H9 (cell line): ENCODE measurements around the gene GJA10. TPM values are rescaled to one million over a fixed set of nuclear protein-coding genes. Genes with fewer than 3 reads are reported as not detected.

Experiments
- DNase-seq: peaks from one replicate; pipeline ENCODE4 v3.0.0-alpha.2; 2017
- H2AFZ ChIP-seq: one replicate; pipeline ENCODE4 v1.6.1; 2013; ENCODE audit warnings: mild to moderate bottlenecking, low read length, control low read depth, moderate library complexity
- H2AK5ac ChIP-seq: 2 replicates; pipeline ENCODE4 v1.6.1; 2013; ENCODE audit warnings: low read length, control low read depth, mixed read lengths; ENCODE audit not compliant: insufficient read length
- H2BK120ac ChIP-seq: one replicate; pipeline ENCODE4 v1.6.1; 2013; ENCODE audit warnings: low read depth, mild to moderate bottlenecking, low read length, control low read depth, inconsistent platforms; ENCODE audit not compliant: poor library complexity, severe bottlenecking
- H2BK12ac ChIP-seq: 2 replicates; pipeline ENCODE4 v1.6.1; 2013; ENCODE audit warnings: low read length, control low read depth, mixed read lengths, low read depth; ENCODE audit not compliant: insufficient read length
- H2BK15ac ChIP-seq: 2 replicates; pipeline ENCODE4 v1.6.1; 2013; ENCODE audit warnings: low read depth, low read length, control low read depth
- H2BK20ac ChIP-seq: one replicate; pipeline ENCODE4 v1.6.1; 2013; ENCODE audit warnings: low read depth, mild to moderate bottlenecking, low read length, control low read depth, inconsistent platforms; ENCODE audit not compliant: poor library complexity, severe bottlenecking
- H2BK5ac ChIP-seq: 2 replicates; pipeline ENCODE4 v1.6.1; 2013; ENCODE audit warnings: low read length, control low read depth, mixed read lengths; ENCODE audit not compliant: insufficient read length
- H3K14ac ChIP-seq: 2 replicates; pipeline ENCODE4 v1.6.1; 2013; ENCODE audit warnings: low read length, control low read depth; ENCODE audit not compliant: insufficient read depth
- H3K18ac ChIP-seq: 2 replicates; pipeline ENCODE4 v1.6.1; 2013; ENCODE audit warnings: low read depth, mild to moderate bottlenecking, mixed read lengths, low read length, control low read depth; ENCODE audit not compliant: insufficient read length
- H3K23ac ChIP-seq: 2 replicates; pipeline ENCODE4 v1.6.1; 2013; ENCODE audit warnings: low read length, control low read depth, mixed read lengths, low read depth; ENCODE audit not compliant: insufficient read length
- H3K23me2 ChIP-seq: 2 replicates; pipeline ENCODE4 v1.6.1; 2013; ENCODE audit warnings: low read depth, mild to moderate bottlenecking, mixed read lengths, low read length, control low read depth; ENCODE audit not compliant: insufficient read length, poor library complexity, severe bottlenecking
- H3K27ac ChIP-seq: 2 replicates; pipeline ENCODE4 v1.5.1; 2013; ENCODE audit warnings: low read length, control low read depth, mixed read lengths, low read depth; ENCODE audit not compliant: insufficient read length
- H3K27me3 ChIP-seq: 2 replicates; pipeline ENCODE4 v1.6.1; 2013; ENCODE audit warnings: low read length, control low read depth, inconsistent platforms; ENCODE audit not compliant: insufficient read depth
- H3K4ac ChIP-seq: 2 replicates; pipeline ENCODE4 v1.6.1; 2013; ENCODE audit warnings: low read depth, mild to moderate bottlenecking, control low read depth, inconsistent platforms, low read length, moderate library complexity
- H3K4me1 ChIP-seq: 2 replicates; pipeline ENCODE4 v1.6.1; 2013; ENCODE audit warnings: low read length, control low read depth, inconsistent platforms; ENCODE audit not compliant: insufficient read depth
- H3K4me2 ChIP-seq: 2 replicates; pipeline ENCODE4 v1.6.1; 2013; ENCODE audit warnings: low read length, control low read depth, mixed read lengths; ENCODE audit not compliant: insufficient read length, insufficient read depth
- H3K56ac ChIP-seq: 2 replicates; pipeline ENCODE4 v1.6.1; 2013; ENCODE audit warnings: low read depth, mild to moderate bottlenecking, mixed read lengths, low read length, control low read depth; ENCODE audit not compliant: insufficient read length
- H3K79me1 ChIP-seq: 2 replicates; pipeline ENCODE4 v1.6.1; 2013; ENCODE audit warnings: low read depth, mild to moderate bottlenecking, moderate library complexity, low read length, control low read depth, inconsistent platforms; ENCODE audit not compliant: insufficient read depth, poor library complexity, severe bottlenecking
- H3K79me2 ChIP-seq: 2 replicates; pipeline ENCODE4 v1.6.1; 2013; ENCODE audit warnings: low read length, control low read depth, inconsistent platforms; ENCODE audit not compliant: insufficient read depth
- H3K9ac ChIP-seq: 2 replicates; pipeline ENCODE4 v1.6.1; 2013; ENCODE audit warnings: low read length, control low read depth, mixed read lengths; ENCODE audit not compliant: insufficient read length; ENCODE audit errors: extremely low read depth
- H3K9me3 ChIP-seq: one replicate; pipeline ENCODE4 v1.6.1; 2013; ENCODE audit warnings: low read depth, low read length, inconsistent platforms; ENCODE audit not compliant: control insufficient read depth
- H3T11ph ChIP-seq: one replicate; pipeline ENCODE4 v1.6.1; 2013; ENCODE audit warnings: mild to moderate bottlenecking, low read length, control low read depth, inconsistent platforms
- H4K20me1 ChIP-seq: one replicate; pipeline ENCODE4 v1.6.1; 2013; ENCODE audit not compliant: control insufficient read depth, insufficient read length, insufficient read depth
- H4K5ac ChIP-seq: 2 replicates; pipeline ENCODE4 v1.6.1; 2013; ENCODE audit warnings: low read depth, mild to moderate bottlenecking, mixed read lengths, low read length, control low read depth; ENCODE audit not compliant: insufficient read length
- H4K8ac ChIP-seq: replicated peaks from 2 replicates; pipeline ENCODE4 v1.6.1; 2013; ENCODE audit warnings: low read length, control low read depth, mixed read lengths, low read depth; ENCODE audit not compliant: insufficient read length
- H4K91ac ChIP-seq: 2 replicates; pipeline ENCODE4 v1.6.1; 2013; ENCODE audit warnings: low read depth, mild to moderate bottlenecking, moderate library complexity, mixed read lengths, low read length, control low read depth; ENCODE audit not compliant: insufficient read length
- H3K27ac Mint-ChIP-seq, 3 experiments: 2 replicates in 2 of 3; 3 replicates in 1 of 3; pipeline ENCODE4 v1.8.0; 2020 to 2021; ENCODE audit warnings: mixed read lengths in 3 of 3, mild to moderate bottlenecking in 1 of 3, moderate library complexity in 1 of 3
- H3K27me3 Mint-ChIP-seq: 2 replicates; pipeline ENCODE4 v1.8.0; 2021; ENCODE audit warnings: low read depth, mild to moderate bottlenecking, moderate library complexity, mixed read lengths
- H3K36me3 Mint-ChIP-seq, 3 experiments: 2 replicates in 2 of 3; 3 replicates in 1 of 3; pipeline ENCODE4 v1.8.0; 2020 to 2021; ENCODE audit warnings: low read depth in 3 of 3, mixed read lengths in 3 of 3; ENCODE audit not compliant: insufficient read depth in 1 of 3
- H3K4me1 Mint-ChIP-seq, 2 experiments: 2 replicates each; pipeline ENCODE4 v1.8.0; 2020; ENCODE audit warnings: mixed read lengths in 2 of 2
- H3K4me3 Mint-ChIP-seq, 2 experiments: 2 replicates in 1 of 2; 3 replicates in 1 of 2; pipeline ENCODE4 v1.8.0; 2020 to 2021; ENCODE audit warnings: mild to moderate bottlenecking in 2 of 2, mixed read lengths in 2 of 2, moderate library complexity in 1 of 2
- H3K9me3 Mint-ChIP-seq, 2 experiments: 2 replicates in 1 of 2; 3 replicates in 1 of 2; pipeline ENCODE4 v1.8.0; 2020; ENCODE audit warnings: mild to moderate bottlenecking in 2 of 2, mixed read lengths in 2 of 2, moderate library complexity in 1 of 2
- CTCF ChIP-seq: fragments of 200-600 bp; sonication (generic); conservative IDR thresholded peaks from 3 replicates; pipeline ENCODE4 v1.8.0; 2021; ENCODE audit warnings: antibody characterized with exemption, mild to moderate bottlenecking
- WGBS: extraction: QIAGEN DNeasy Blood & Tissue Kit; methylation state at CpG from one replicate; pipeline ENCODE4 v1.1.7; 2013; ENCODE audit warnings: missing lambda C conversion rate, low lambda C conversion rate, mixed read lengths; ENCODE audit not compliant: insufficient read length; ENCODE audit errors: extremely low coverage; 5-methylcytosine and 5-hydroxymethylcytosine counted together
- total RNA-seq: library from RNA; stranded (reverse); gene quantifications from 2 replicates; pipeline ENCODE4 v1.2.1, GENCODE V29; 2021

Gene GJA10
- total RNA-seq, 1 experiment from 2014 or later = not detected

DNA sequence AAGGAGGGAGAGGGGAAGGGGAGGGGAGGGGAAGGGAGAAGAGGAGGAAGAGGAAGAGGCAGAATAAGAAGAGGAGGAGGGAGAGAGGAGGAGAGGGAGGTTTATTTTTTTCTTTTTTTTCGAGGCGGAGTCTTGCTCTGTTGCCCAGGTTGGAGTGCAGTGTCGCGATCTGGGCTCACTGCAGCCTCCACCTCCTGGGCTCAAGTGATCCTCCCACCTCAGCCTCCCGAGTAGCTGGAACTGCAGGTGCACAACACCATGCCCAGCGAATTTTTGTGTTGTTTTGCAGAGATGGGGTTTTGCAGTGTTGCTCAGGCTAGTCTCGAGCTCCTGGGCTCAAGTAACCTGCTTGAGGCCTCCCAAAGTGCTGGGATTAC lies 6.1 kb upstream of the GJA10 start:
- Histone ChIP-seq H3K27ac (no peak overlapping the region), H2AFZ (no peak overlapping the region), H3K23ac (no peak overlapping the region), H2BK20ac (no peak overlapping the region), H3K18ac (no peak overlapping the region), H3K4me2 (no peak overlapping the region), H3K23me2 (no peaks in the 10 kb centered on the region), H3K14ac (no peak overlapping the region), H4K20me1 (no peaks in the 10 kb centered on the region), H3K79me1 (no peaks in the 10 kb centered on the region), H3K9ac (no peak overlapping the region), H3T11ph (no peak overlapping the region), H2BK15ac (no peak overlapping the region), H2AK5ac (no peak overlapping the region), H2BK12ac (no peak overlapping the region), H2BK5ac (no peak overlapping the region), H3K56ac (no peak overlapping the region), H2BK120ac (no peak overlapping the region), H3K4me1 (no peaks in the 10 kb centered on the region), H4K5ac (no peak overlapping the region), H3K9me3 (no peaks in the 10 kb centered on the region), H3K79me2 (no peaks in the 10 kb centered on the region), H4K91ac (no peak overlapping the region), H4K8ac (no peak overlapping the region), H3K27me3 (no peaks in the 10 kb centered on the region), H3K4ac (no peak overlapping the region)
- Mint-ChIP-seq H3K4me3 (no peak overlapping the region), H3K27me3 (peaks cover 56% of the 10 kb centered on the region), H3K36me3 (no peaks in the 10 kb centered on the region), H3K9me3 (no peaks in the 10 kb centered on the region), H3K27ac (no peak overlapping the region), H3K4me1 (peaks cover 16 to 19% of the 10 kb centered on the region in 2 experiments)
- TF ChIP-seq CTCF = no peak
- DNase-seq = no peak
- no CpG with 5 or more reads among the region's 7 CpGs for WGBS
